Mesenchymal stem cell (in vitro differentiated cells and primary cell): ENCODE results near the gene PGM1.

Experiments
- DNase-seq: peaks from one replicate; pipeline ENCODE4 v3.0.0-alpha.2; 2013
- H2AFZ ChIP-seq: one replicate; pipeline ENCODE4 v1.6.1; 2013; ENCODE audit warnings: low read depth, mild to moderate bottlenecking, control low read depth, inconsistent platforms, low read length, moderate library complexity
- H2AK5ac ChIP-seq: 2 replicates; pipeline ENCODE4 v1.6.1; 2013; ENCODE audit warnings: low read length, moderate library complexity, mild to moderate bottlenecking, inconsistent platforms; ENCODE audit not compliant: severe bottlenecking
- H2BK120ac ChIP-seq: one replicate; pipeline ENCODE4 v1.6.1; 2013; ENCODE audit warnings: low read depth, mild to moderate bottlenecking, inconsistent platforms, low read length, moderate library complexity
- H2BK12ac ChIP-seq, 2 experiments: one replicate each; pipeline ENCODE4 v1.6.1; 2013; ENCODE audit warnings: inconsistent platforms in 2 of 2, low read length in 2 of 2, mild to moderate bottlenecking in 2 of 2, moderate library complexity in 2 of 2, control low read depth in 1 of 2
- H2BK15ac ChIP-seq: one replicate; pipeline ENCODE4 v1.6.1; 2013; ENCODE audit warnings: mild to moderate bottlenecking, low read depth, inconsistent platforms; ENCODE audit not compliant: poor library complexity, severe bottlenecking
- H2BK5ac ChIP-seq: 2 replicates; pipeline ENCODE4 v1.6.1; 2013; ENCODE audit warnings: low read depth, mild to moderate bottlenecking, low read length, control low read depth, inconsistent platforms; ENCODE audit not compliant: poor library complexity, severe bottlenecking
- H3K14ac ChIP-seq, 2 experiments: one replicate each; pipeline ENCODE4 v1.6.1; 2013; ENCODE audit warnings: inconsistent platforms in 2 of 2, low read length in 2 of 2, control low read depth in 1 of 2, mild to moderate bottlenecking in 1 of 2, moderate library complexity in 1 of 2
- H3K18ac ChIP-seq, 2 experiments: one replicate each; pipeline ENCODE4 v1.6.1; 2013; ENCODE audit warnings: inconsistent platforms in 2 of 2, low read length in 2 of 2, control low read depth in 1 of 2, low read depth in 1 of 2, mild to moderate bottlenecking in 1 of 2
- H3K23ac ChIP-seq, 2 experiments: one replicate each; pipeline ENCODE4 v1.6.1; 2013; ENCODE audit warnings: inconsistent platforms in 2 of 2, low read length in 2 of 2, mild to moderate bottlenecking in 2 of 2, moderate library complexity in 2 of 2, control low read depth in 1 of 2
- H3K27ac ChIP-seq: 2 replicates; pipeline ENCODE4 v1.5.1; 2013; ENCODE audit warnings: mild to moderate bottlenecking, moderate library complexity, low read length, control low read depth, inconsistent platforms; ENCODE audit not compliant: poor library complexity, severe bottlenecking
- H3K27me3 ChIP-seq, 2 experiments: 2 replicates each; pipeline versions ENCODE4 v1.6.1 to v1.7.0; 2013; ENCODE audit warnings: low read length in 2 of 2, mild to moderate bottlenecking in 2 of 2, moderate library complexity in 2 of 2, control low read depth in 1 of 2, inconsistent platforms in 1 of 2; ENCODE audit not compliant: control insufficient read depth in 1 of 2, insufficient read depth in 1 of 2
- H3K36me3 ChIP-seq, 2 experiments: 2 replicates each; pipeline versions ENCODE4 v1.6.1 to v1.7.0; 2013; ENCODE audit warnings: low read length in 2 of 2, control low read depth in 1 of 2, inconsistent platforms in 1 of 2, low read depth in 1 of 2, mild to moderate bottlenecking in 1 of 2; ENCODE audit not compliant: insufficient read depth in 2 of 2, control insufficient read depth in 1 of 2
- H3K4ac ChIP-seq, 2 experiments: one replicate each; pipeline ENCODE4 v1.6.1; 2013; ENCODE audit warnings: inconsistent platforms in 2 of 2, low read length in 2 of 2, mild to moderate bottlenecking in 2 of 2, moderate library complexity in 2 of 2, control low read depth in 1 of 2, low read depth in 1 of 2
- H3K4me1 ChIP-seq: 2 replicates; pipeline ENCODE4 v1.6.1; 2013; ENCODE audit warnings: low read depth, low read length, control low read depth; ENCODE audit not compliant: control insufficient read depth, insufficient read depth
- H3K4me2 ChIP-seq: 2 replicates; pipeline ENCODE4 v1.6.1; 2013; ENCODE audit warnings: low read length, mild to moderate bottlenecking, inconsistent platforms; ENCODE audit not compliant: poor library complexity, severe bottlenecking
- H3K4me3 ChIP-seq, 2 experiments: 2 replicates each; pipeline versions ENCODE4 v1.5.1 to v1.7.0; 2013; ENCODE audit warnings: low read length in 2 of 2, mild to moderate bottlenecking in 2 of 2, control low read depth in 1 of 2, low read depth in 1 of 2; ENCODE audit not compliant: insufficient read depth in 1 of 2
- H3K79me1 ChIP-seq: replicated peaks from 2 replicates; pipeline ENCODE4 v1.6.1; 2013; ENCODE audit warnings: mild to moderate bottlenecking, control low read depth, low read length, inconsistent platforms; ENCODE audit not compliant: poor library complexity, severe bottlenecking
- H3K9ac ChIP-seq: 2 replicates; pipeline ENCODE4 v1.7.0; 2013; ENCODE audit warnings: mild to moderate bottlenecking, low read length, moderate library complexity
- H3K9me3 ChIP-seq: 2 replicates; pipeline ENCODE4 v1.7.0; 2013; ENCODE audit warnings: mild to moderate bottlenecking, low read length; ENCODE audit not compliant: control insufficient read depth
- H4K8ac ChIP-seq: one replicate; pipeline ENCODE4 v1.6.1; 2013; ENCODE audit warnings: inconsistent platforms, mild to moderate bottlenecking, low read length, moderate library complexity
- H4K91ac ChIP-seq: one replicate; pipeline ENCODE4 v1.6.1; 2013; ENCODE audit warnings: mild to moderate bottlenecking, low read length, inconsistent platforms
- WGBS: methylation state at CpG from one replicate; pipeline ENCODE4 v1.1.7; 2013; ENCODE audit warnings: mixed read lengths; 5-methylcytosine and 5-hydroxymethylcytosine counted together

PGM1 gene

DNA sequence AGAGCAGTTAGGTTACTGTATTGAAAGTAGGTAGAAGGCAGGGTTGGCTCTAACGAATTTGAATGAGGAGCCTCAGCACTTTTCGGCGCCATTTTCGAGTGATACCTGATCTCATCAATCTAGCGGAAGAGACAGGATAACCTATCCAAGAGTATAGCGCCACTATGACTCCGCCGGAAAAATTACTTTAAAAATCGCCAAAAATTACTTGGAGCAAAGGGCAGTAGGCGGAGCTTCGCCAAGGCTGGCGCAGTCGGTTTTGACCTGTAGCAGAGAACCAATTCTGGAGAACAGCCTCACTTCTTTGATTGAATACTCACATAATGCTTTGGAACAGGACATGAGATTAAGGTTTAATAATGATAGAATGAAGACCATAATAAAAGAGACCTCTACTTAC, 44.3 kb upstream of the PGM1 start:
- Histone ChIP-seq H2AK5ac (no peak overlapping the region), H2AFZ (no peak overlapping the region), H3K27ac (no peak overlapping the region), H3K14ac (no peak overlapping the region), H3K18ac (no peak overlapping the region), H2BK120ac (no peak overlapping the region), H3K36me3 (peaks cover 0 to 24% of the 10 kb centered on the region in 2 experiments), H3K23ac (no peak overlapping the region), H3K4ac (no peak overlapping the region), H2BK15ac (no peak overlapping the region), H3K79me1 (no peaks in the 10 kb centered on the region), H3K4me2 (no peak overlapping the region), H3K4me3 (peak overlapping the region in 1 of 2 experiments; percentile 54), H3K9ac (peak overlapping the region; percentile 94), H2BK12ac (no peak overlapping the region), H3K4me1 (no peaks in the 10 kb centered on the region), H4K91ac (no peak overlapping the region), H2BK5ac (no peak overlapping the region), H3K9me3 (no peaks in the 10 kb centered on the region), H4K8ac (no peak overlapping the region), H3K27me3 (no peaks in the 10 kb centered on the region)
- 97% methylated on average over 13 of the region's 13 CpGs for WGBS
- no peak for DNase-seq

GRCh38 chr1:63555480-63555879, 37.7 kb upstream of the PGM1 start:
- H3K27ac ChIP-seq, result no peak overlapping the region
- no peak overlapping the region for H4K91ac ChIP-seq
- no peak overlapping the region for H2BK15ac ChIP-seq
- no peak overlapping the region for H2BK5ac ChIP-seq
- H3K9me3 ChIP-seq, result no peaks in the 10 kb centered on the region
- H3K4me2 ChIP-seq, result no peak overlapping the region
- no peak overlapping the region for H3K18ac ChIP-seq
- H2AK5ac ChIP-seq, result no peak overlapping the region
- no peaks in the 10 kb centered on the region for H3K4me1 ChIP-seq
- no peak overlapping the region for H3K4me3 ChIP-seq
- no peaks in the 10 kb centered on the region for H3K27me3 ChIP-seq
- H2BK120ac ChIP-seq, result no peak overlapping the region
- H2AFZ ChIP-seq, result no peak overlapping the region
- peaks cover 0 to 30% of the 10 kb centered on the region in 2 experiments for H3K36me3 ChIP-seq
- H3K9ac ChIP-seq, result no peak overlapping the region
- no peak overlapping the region for H4K8ac ChIP-seq
- no peaks in the 10 kb centered on the region for H3K79me1 ChIP-seq
- H3K23ac ChIP-seq, result no peak overlapping the region
- no peak overlapping the region for H2BK12ac ChIP-seq
- no peak overlapping the region for H3K4ac ChIP-seq
- no peak for DNase-seq
- H3K14ac ChIP-seq, result no peak overlapping the region

DNA sequence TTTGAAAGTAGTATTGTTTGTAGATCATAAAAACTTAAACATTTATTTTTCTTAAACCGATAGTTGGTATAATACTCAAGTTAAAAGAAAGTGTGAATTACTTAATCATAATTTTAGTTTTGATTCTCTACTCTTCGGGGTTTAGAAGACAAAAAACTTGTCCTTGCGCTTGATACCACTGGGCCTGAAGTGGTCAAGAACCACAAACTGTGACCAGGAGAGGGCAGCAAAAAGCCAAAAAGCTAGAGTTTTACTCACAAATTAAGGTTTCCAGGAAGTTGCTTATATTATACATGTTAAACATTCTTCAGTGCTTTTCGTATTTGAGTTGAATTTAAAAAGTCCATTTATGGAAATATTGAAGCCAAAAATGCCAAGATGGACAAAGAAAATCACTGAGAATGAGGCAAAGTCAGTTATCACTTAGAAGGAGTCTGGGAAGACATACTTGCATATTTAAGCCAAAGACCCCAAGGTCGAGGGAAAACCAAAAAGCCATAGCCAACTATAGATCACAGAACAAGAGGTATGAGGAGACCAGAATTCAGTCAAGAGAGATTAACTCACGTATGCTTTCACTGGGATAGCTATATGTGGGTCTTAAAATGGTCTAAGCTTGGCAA, 35.7 kb upstream of the PGM1 start:
- H3K18ac ChIP-seq, result no peak overlapping the region
- H3K27ac ChIP-seq, result no peak overlapping the region

DNA sequence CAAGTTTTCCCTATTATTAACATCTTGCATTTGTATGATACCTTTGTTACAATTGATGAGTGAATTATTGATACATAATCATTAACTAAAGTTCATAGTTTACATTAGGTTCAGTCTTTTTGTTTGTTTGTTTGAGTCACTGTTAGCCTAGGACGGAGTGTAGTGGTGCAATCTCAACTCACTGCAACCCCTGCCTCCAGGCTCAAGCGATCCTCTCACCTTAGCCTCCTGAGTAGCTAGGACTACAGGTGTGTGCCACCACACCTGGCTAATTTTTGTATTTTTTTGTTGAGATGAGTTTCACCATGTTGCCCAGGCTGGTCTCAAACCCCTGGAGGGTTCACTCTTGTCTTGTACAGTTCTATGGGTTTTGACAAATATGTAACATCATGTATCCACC, 33.9 kb upstream of the PGM1 start:
- no peak overlapping the region for H3K14ac ChIP-seq

More for the DNA sequence above, 35.7 kb upstream of the PGM1 start:
- no peak overlapping the region for H2AFZ ChIP-seq
- no peak overlapping the region for H2BK12ac ChIP-seq
- H3K14ac ChIP-seq, result no peak overlapping the region
- H3K4ac ChIP-seq, result no peak overlapping the region
- H2BK120ac ChIP-seq, result no peak overlapping the region
- H3K79me1 ChIP-seq, result no peaks in the 10 kb centered on the region
- no peak overlapping the region for H4K8ac ChIP-seq
- peak overlapping the region; percentile 39 for H3K9ac ChIP-seq
- H3K4me2 ChIP-seq, result no peak overlapping the region
- H3K9me3 ChIP-seq, result no peaks in the 10 kb centered on the region
- H2AK5ac ChIP-seq, result no peak overlapping the region
- peak; percentile 55 for DNase-seq
- no peak overlapping the region for H2BK5ac ChIP-seq
- H3K4me3 ChIP-seq, result no peak overlapping the region
- H3K23ac ChIP-seq, result no peak overlapping the region
- peaks cover 0 to 40% of the 10 kb centered on the region in 2 experiments for H3K36me3 ChIP-seq
- WGBS, result 65% methylated on average over 5 of the region's 6 CpGs
- no peak overlapping the region for H4K91ac ChIP-seq
- H3K4me1 ChIP-seq, result no peaks in the 10 kb centered on the region
- H2BK15ac ChIP-seq, result no peak overlapping the region
- H3K27me3 ChIP-seq, result no peaks in the 10 kb centered on the region

More for the DNA sequence above, 33.9 kb upstream of the PGM1 start:
- Histone ChIP-seq H3K18ac (no peak overlapping the region), H2BK120ac (no peak overlapping the region), H3K36me3 (peaks cover 0 to 38% of the 10 kb centered on the region in 2 experiments), H3K27ac (no peak overlapping the region), H3K4me3 (no peak overlapping the region), H2AFZ (no peak overlapping the region), H3K4me2 (no peak overlapping the region), H3K4me1 (no peaks in the 10 kb centered on the region), H3K4ac (no peak overlapping the region), H2BK15ac (no peak overlapping the region), H3K9ac (no peak overlapping the region), H4K91ac (no peak overlapping the region), H3K79me1 (no peaks in the 10 kb centered on the region), H4K8ac (no peak overlapping the region), H2BK5ac (no peak overlapping the region), H3K27me3 (no peaks in the 10 kb centered on the region), H3K9me3 (no peaks in the 10 kb centered on the region), H2AK5ac (no peak overlapping the region), H3K23ac (no peak overlapping the region), H2BK12ac (no peak overlapping the region)
- no peak for DNase-seq
- WGBS, result 86% methylated on average over 1 of the region's 2 CpGs
